HG02623 (cell line): Measurements from ENCODE around the gene EEF2KMT.
"Not testable (repeated sequence)": the region's sequence is repeated elsewhere in the genome, so short reads cannot be mapped to it uniquely, and the experiment has no call there.

Experiments used
- ATAC-seq: cut with Tn5 transposase; IDR thresholded peaks from one replicate; pipeline ENCODE4 v1.9.1; 2021; ENCODE audit warnings: moderate library complexity; ENCODE audit not compliant: unreplicated experiment

Gene EEF2KMT

GRCh38 chr16:5071341-5071680 is 26.3 kb downstream of the EEF2KMT start:
- no peak for ATAC-seq

DNA sequence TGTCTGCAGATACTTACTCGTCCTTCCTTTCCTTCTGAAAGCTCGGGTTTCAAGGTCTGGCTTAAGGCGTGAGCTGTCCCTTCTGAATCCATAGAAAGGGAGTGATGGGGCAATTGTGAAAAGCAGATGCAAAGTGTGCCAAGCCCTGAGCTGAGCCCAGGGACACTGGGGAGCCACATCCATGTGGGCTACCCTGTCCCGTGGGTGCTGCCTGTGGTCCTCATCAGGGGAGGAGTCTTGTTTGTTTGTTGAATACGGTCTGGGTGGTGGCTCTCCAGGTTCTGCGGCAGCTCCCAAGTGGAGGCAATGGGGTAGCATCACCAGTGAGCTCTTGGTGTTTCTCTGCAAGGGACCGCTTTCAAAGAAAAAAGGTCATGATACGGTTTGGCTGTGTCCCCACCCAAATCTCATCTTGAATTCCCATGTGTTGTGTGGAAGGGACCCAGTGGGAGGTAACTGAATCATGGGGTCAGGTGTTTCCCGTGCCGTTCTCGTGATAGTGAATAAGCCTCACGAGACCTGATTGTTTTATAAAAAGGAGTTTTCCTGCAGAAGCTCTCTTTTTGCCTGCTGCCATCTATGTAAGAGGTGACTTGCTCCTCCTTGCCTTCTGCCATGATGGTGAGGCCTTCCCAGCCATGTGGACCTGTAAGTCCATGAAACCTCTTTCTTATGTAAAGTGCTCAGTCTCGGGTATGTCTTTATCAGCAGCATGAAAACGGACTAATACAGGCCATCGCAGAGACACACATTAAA is 27.0 kb downstream of the EEF2KMT start:
- no peak for ATAC-seq

DNA sequence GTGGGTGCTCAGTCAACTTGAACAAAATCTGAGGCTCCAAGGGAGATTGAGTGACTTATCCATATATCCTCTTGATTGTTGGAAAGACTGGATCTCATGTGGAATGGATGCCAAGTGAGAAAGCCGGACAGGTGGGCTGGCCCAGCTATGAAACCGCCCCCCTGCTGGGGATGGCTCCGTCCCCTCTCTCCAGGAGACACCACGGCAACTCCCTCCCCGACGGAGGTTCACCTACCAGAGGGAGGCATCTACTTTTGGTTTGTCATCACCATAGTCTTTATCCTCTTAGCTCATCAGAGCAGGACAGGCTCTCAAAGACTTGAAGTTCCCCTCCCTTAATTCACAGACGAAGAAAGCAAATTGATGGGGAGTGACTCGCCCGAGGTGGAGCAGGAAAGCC is 27.7 kb downstream of the EEF2KMT start:
- no peak for ATAC-seq

- ATAC-seq: no peak
These were observed 28.5 kb downstream of the EEF2KMT start for GRCh38 chr16:5069048-5069447.

DNA sequence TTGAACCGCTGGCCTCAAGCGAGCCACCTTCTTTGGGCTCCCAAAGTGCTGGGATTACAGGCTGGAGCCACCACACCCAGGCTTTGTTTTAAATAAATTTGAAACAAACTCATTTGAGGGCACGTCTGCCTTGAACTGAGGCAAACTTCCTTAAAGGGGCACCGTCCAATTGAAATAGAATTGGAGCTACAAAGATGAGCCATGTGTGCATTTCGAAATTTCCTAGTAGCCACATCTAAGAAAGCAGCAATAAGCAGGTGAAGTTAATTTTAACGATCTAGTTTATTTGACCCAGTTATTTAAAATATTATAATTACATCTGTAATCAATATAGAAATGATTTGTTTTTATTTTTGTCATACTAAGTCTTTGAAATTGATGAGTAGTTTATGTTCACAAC is 31.1 kb downstream of the EEF2KMT start:
- ATAC-seq: no peak

DNA sequence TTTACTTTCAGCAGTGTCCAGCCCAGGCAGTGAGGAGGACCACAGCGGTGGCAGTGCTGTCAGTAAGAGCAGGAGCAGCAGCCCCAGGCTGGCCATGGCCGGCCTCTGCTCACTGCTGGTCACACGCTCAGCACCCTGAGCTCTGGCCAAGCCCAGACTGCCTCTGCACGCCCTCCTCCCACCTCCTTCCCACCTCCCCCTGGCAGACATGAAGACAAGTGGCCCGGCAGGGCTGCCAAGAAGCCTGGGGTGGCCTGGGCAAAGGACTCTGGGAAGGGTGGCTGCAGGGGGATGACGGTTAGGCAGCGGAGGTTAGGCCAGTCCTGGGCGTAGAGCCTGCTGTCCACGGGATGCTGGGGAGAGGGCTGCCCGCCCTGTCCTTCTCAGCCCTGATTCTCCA is 31.8 kb downstream of the EEF2KMT start, which contains the start of gene C16orf89:
Gene C16orf89 (minus strand): TSS at position 144 of the 400 bp plus-strand sequence. CDS start 48 bp downstream, at position 96.
- no peak for ATAC-seq

DNA sequence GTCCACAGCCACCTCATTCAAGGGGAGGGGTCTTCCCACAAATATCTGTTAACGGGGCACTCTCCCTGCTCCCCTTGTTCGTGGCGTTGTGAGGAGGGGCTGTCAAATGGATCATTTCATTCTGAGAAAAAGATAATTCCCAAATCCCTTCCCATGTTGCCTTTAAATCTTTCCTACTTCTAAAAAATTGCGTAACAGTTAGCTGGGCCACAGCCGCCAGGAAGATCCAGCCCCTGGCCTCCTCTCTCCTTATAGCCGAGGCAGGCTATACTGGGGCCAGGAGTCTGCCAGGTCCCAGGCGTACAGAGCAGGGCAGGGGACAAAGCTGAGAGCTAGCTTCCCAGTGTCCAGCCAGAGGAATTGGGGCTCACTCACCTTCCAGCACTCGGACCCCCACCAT is 32.3 kb downstream of the EEF2KMT start:
- ATAC-seq: no peak

- ATAC-seq: no peak
These were observed 32.7 kb downstream of the EEF2KMT start for GRCh38 chr16:5064915-5065314.

DNA sequence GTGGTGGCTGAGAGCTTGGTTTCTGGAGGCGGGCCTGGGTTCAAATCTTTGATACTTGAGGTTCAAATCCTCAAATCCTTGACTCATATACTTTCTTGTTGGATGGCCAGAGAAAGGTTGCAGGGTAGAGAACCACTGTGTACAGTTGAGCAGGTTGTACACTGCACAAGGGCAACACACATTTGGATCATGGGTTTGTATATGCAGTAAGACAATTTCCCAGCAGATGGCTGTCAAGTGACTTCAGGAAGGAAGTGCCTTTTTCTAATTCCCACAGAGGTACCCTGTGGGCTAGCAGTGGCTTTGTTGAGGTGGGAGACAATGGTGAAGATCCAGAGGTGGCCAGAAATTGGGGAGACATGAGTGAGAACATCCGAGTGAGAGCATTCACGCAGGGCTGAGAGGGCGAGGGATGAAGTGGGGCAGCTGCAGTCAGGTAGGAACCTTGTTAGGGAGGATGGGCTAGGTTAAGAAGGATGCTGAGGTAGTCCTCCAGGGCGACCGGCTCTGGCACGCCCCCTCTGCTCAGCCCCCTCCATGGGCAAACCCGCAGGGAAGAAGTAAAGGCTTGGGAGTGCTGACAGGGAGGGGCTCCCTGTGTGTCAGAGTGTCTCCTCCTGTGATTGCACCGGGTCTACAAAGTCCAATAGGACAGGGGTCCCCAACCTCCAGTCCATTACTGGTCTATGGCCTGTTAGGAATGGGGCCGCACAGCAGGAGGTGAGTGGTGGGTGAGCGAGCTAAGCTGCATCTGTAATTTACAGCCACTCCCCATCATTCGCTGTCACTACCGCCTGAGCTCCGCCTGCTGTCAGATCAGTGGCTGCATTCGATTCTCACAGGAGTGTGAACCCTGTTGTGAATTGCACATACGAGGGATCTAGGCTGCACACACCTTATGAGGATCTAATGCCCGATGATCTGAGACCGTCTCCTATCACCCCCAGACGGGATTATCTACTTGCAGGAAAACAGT is 34.5 kb downstream of the EEF2KMT start:
- ATAC-seq: no peak

DNA sequence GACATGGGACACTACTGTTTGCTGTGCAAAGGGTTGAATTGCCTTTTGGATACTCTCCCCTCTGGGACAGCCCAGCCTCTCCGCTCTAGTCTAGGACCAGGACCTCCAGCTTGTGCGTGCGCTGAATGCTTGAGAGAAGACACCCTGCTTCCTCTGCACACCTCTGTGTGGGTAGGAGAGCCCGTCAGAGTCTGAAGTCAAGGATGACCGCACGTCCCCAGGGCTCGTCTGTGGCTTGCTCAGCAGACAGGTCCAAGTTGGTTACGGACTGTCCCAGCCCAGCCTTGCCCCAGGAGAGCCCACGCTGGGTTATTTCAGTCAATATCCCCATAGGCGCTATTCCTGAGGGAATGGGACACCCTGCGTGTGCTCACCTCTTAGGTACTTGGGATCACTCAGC is 35.5 kb downstream of the EEF2KMT start:
- no peak for ATAC-seq

DNA sequence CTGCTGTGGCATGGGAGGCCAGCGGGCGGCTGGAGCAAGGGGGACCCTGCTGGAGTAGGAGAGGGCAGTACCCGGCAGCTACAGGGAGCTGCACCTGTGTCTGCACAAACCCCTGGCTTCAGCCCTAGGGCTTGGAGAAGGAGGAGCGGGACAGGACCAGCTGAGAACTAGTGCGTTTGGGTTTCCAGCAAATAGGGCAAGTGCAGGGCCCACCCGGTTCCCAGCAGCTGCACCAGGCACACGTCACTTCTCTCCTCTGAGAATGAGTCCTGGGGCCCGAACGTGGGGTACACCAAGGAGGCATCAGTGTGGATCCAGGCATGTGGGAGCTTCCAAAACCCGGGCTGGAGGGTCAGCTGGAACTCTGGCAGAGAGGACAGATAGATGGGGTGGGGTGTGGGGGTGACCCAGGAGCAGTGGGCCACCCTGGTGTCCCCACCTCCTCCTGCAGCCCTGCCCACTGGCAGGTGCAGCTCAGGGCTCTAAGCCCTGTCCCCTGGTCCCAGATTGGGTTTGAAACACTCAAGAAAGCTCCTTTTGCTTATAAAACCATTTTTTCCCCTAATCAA is 37.4 kb downstream of the EEF2KMT start:
- ATAC-seq: no peak

GRCh38 chr16:5059386-5060072 is 38.1 kb downstream of the EEF2KMT start:
- ATAC-seq: no peak

GRCh38 chr16:5058476-5058875 is 39.1 kb downstream of the EEF2KMT start:
- ATAC-seq: no peak

- no peak for ATAC-seq
These were observed 41.2 kb downstream of the EEF2KMT start for GRCh38 chr16:5056352-5056751.

DNA sequence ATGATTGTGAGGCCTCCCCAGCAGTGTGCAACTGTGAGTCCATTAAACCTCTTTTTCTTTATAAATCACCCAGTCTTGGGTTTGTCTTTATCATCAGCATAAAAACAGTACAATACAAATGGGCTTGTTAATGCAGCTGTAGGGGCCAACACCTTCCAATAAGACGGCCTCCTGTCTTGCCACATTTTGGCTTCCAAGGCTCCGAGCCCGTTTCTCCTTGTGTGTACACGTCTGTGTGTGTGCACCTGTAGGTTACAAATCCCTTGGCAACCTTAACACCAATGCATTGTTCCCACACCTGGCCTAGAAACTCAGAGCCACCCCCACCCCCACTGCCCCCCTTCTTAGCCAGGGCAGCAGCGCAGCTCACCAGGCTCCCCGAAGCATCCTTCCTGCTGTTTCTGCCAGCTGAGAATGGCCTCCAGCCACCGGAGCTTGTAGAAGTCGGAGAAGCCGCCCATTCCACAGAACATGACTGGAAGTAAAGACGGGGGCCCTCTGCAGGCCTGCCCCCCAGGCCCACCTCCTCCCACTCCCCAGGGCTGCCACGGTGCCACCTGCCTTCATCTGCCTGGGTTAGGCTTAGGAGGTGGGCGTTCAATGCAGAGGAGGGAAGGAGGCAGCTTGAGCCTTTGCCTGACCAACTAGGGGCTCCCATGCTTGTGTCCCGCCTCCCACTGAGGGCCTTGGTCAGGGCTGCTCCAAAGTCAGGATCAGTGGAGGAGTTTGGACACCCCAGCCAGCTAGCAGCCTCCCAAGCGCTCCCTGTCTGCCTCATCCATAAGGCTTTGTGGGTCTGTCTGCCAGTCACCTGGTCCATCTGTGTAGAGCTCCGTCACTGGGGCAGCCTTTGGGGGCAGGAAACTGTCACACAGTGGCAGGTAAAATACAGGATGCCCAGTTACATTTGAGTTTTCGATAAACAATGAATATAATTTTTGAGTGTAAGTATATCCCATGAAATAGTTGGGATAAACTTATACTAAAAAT is 42.4 kb downstream of the EEF2KMT start:
- no peak for ATAC-seq

- ATAC-seq: no peak
These were observed 50.7 kb downstream of the EEF2KMT start for GRCh38 chr16:5046914-5047313.

GRCh38 chr16:5045499-5046115 is 52.0 kb downstream of the EEF2KMT start:
- ATAC-seq: no peak

- not testable (repeated sequence) for ATAC-seq
These were observed 53.0 kb downstream of the EEF2KMT start for GRCh38 chr16:5044581-5044980.

DNA sequence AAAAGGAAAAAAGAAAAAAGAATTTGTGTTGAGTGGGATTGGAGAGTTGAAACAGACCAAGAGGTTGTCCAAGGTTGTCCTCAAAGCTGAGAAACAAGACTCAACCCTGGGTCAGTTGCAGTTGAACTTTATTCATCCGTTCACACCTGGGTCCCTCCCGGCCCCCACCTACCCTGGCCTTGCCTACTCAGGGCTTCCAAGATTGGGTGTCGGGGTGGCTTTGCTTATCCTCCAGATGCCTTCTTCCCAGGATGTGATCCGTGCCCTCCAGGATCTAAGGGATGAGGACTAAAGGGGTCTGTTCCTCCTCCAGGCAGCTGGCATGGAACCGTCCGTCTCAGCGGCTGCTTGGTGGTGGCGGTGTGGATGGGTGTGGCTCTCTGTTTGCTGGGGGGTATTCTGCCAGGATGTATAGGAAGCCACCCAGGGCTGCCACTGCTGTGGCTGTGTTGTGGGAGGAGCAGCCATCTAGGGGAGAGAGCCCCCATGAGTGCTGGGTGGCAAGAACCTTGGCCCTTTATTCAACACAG is 53.5 kb downstream of the EEF2KMT start:
- ATAC-seq: no peak
